H1 (cell line): Measurements from ENCODE around the gene ACSL4. TPM values are rescaled to one million over a fixed set of nuclear protein-coding genes. Genes with fewer than 3 reads are reported as not detected.

Source experiments
- CTCF ChIA-PET: fragments of 300-600 bp; sonication (Branson Sonifier 250); formaldehyde crosslinking; loops from one replicate; lab custom pipeline; 2021; ENCODE audit not compliant: partially characterized antibody; lab: Charles Lee
- POLR2A ChIA-PET: fragments of 300-600 bp; sonication (Branson Sonifier 250); formaldehyde crosslinking; loops from one replicate; lab custom pipeline; 2021; ENCODE audit warnings: inconsistent platforms; ENCODE audit not compliant: partially characterized antibody; lab: Charles Lee
- DNase-seq, 2 experiments: peaks; one replicate each; pipeline versions ENCODE4 v3.0.0 to v3.0.0-alpha.2; 2010 to 2022; ENCODE audit warnings: low spot score in 2 of 2, low read depth in 1 of 2, mixed read lengths in 1 of 2
- FAIRE-seq: peaks from 2 replicates; lab custom pipeline; 2011; peaks lifted over from hg19 to GRCh38; lab: Jason Lieb, UNC
- H2AFZ ChIP-seq: 2 replicates; pipeline ENCODE4 v1.8.1; 2012; ENCODE audit warnings: low read length, inconsistent platforms
- H2AK5ac ChIP-seq: 2 replicates; pipeline ENCODE4 v1.6.1; 2013; ENCODE audit warnings: low read depth, low read length
- H2BK120ac ChIP-seq: replicated peaks from 2 replicates; pipeline ENCODE3; 2013; ENCODE audit warnings: low read depth, low read length, inconsistent platforms
- H2BK12ac ChIP-seq: 2 replicates; pipeline ENCODE4 v1.6.1; 2013; ENCODE audit warnings: low read depth, low read length
- H2BK15ac ChIP-seq: 2 replicates; pipeline ENCODE4 v1.6.1; 2013; ENCODE audit warnings: low read length
- H2BK20ac ChIP-seq: 2 replicates; pipeline ENCODE4 v1.6.1; 2013; ENCODE audit warnings: low read length
- H2BK5ac ChIP-seq: 2 replicates; pipeline ENCODE4 v1.6.1; 2013; ENCODE audit warnings: low read depth, low read length
- H3K14ac ChIP-seq: 2 replicates; pipeline ENCODE4 v1.6.1; 2013; ENCODE audit warnings: inconsistent platforms; ENCODE audit not compliant: insufficient read length
- H3K18ac ChIP-seq: 2 replicates; pipeline ENCODE4 v1.6.1; 2013; ENCODE audit warnings: low read length; ENCODE audit errors: extremely low read depth
- H3K23ac ChIP-seq: 2 replicates; pipeline ENCODE4 v1.6.1; 2013; ENCODE audit warnings: inconsistent platforms; ENCODE audit not compliant: insufficient read length
- H3K23me2 ChIP-seq: 2 replicates; pipeline ENCODE4 v1.6.1; 2013; ENCODE audit warnings: low read depth, low read length
- H3K27ac ChIP-seq: 2 replicates; pipeline ENCODE4 v1.6.1; 2011; ENCODE audit warnings: low read depth, low read length, inconsistent platforms
- H3K27me3 ChIP-seq, 4 experiments: replicated peaks in 1 of 4; 1 replicate in 1 of 4; 2 replicates in 3 of 4; pipeline versions ENCODE4 v1.6.1 to v1.8.1; 2011 to 2013; ENCODE audit warnings: low read length in 3 of 4, mild to moderate bottlenecking in 3 of 4, inconsistent platforms in 2 of 4, mixed read lengths in 2 of 4, moderate library complexity in 1 of 4; ENCODE audit not compliant: control insufficient read depth in 3 of 4, insufficient read depth in 3 of 4; ENCODE audit errors: extremely low read depth in 1 of 4
- H3K36me3 ChIP-seq, 4 experiments: 2 replicates each; pipeline versions ENCODE4 v1.6.1 to v1.8.1; 2011 to 2013; ENCODE audit warnings: mild to moderate bottlenecking in 4 of 4, low read length in 3 of 4, moderate library complexity in 2 of 4, control low read depth in 1 of 4, inconsistent platforms in 1 of 4; ENCODE audit not compliant: insufficient read depth in 4 of 4, control insufficient read depth in 2 of 4
- H3K4ac ChIP-seq: replicated peaks from 2 replicates; pipeline ENCODE3; 2013; ENCODE audit warnings: low read length, low read depth, mixed read lengths, inconsistent platforms; ENCODE audit not compliant: insufficient read length
- H3K4me1 ChIP-seq, 4 experiments: replicated peaks in 1 of 4; 1 replicate in 1 of 4; 2 replicates in 3 of 4; pipeline versions ENCODE4 v1.6.1 to v1.8.1; 2011 to 2013; ENCODE audit warnings: low read length in 3 of 4, inconsistent platforms in 2 of 4, mixed read lengths in 1 of 4; ENCODE audit not compliant: insufficient read depth in 4 of 4, control insufficient read depth in 3 of 4
- H3K4me2 ChIP-seq, 2 experiments: 2 replicates each; pipeline versions ENCODE4 v1.6.1 to v1.8.1; 2011 to 2013; ENCODE audit warnings: low read depth in 2 of 2, low read length in 2 of 2, control low read depth in 1 of 2, inconsistent platforms in 1 of 2, mild to moderate bottlenecking in 1 of 2; ENCODE audit not compliant: insufficient read depth in 1 of 2
- H3K4me3 ChIP-seq, 4 experiments: fragments of 200-600, 300-600 bp in 1 of 4; sonication (generic), shearing (Covaris generic), sonication (Bioruptor Twin) in 1 of 4; 2 replicates each; pipeline versions ENCODE4 v1.5.1 to v1.8.1; 2011 to 2016; ENCODE audit warnings: low read length in 4 of 4, low read depth in 3 of 4, control low read depth in 2 of 4, inconsistent platforms in 2 of 4, mild to moderate bottlenecking in 2 of 4, mixed read lengths in 1 of 4, moderate library complexity in 1 of 4; ENCODE audit not compliant: insufficient read depth in 2 of 4; ENCODE audit errors: extremely low read depth in 1 of 4
- H3K56ac ChIP-seq: replicated peaks from 2 replicates; pipeline ENCODE3; 2013; ENCODE audit warnings: low read depth, mild to moderate bottlenecking, mixed read lengths, low read length, inconsistent platforms; ENCODE audit not compliant: insufficient read length
- H3K79me1 ChIP-seq: 2 replicates; pipeline ENCODE4 v1.6.1; 2013; ENCODE audit warnings: low read depth, low read length, control low read depth
- H3K79me2 ChIP-seq, 2 experiments: 2 replicates each; pipeline versions ENCODE4 v1.6.1 to v1.8.1; 2012 to 2013; ENCODE audit warnings: low read length in 2 of 2, mild to moderate bottlenecking in 2 of 2, inconsistent platforms in 1 of 2; ENCODE audit not compliant: insufficient read depth in 2 of 2, control insufficient read depth in 1 of 2
- H3K9ac ChIP-seq, 4 experiments: replicated peaks in 1 of 4; 1 replicate in 1 of 4; 2 replicates in 3 of 4; pipeline versions ENCODE4 v1.6.1 to v1.8.1; 2011 to 2013; ENCODE audit warnings: low read depth in 3 of 4, low read length in 3 of 4, control low read depth in 2 of 4, mild to moderate bottlenecking in 2 of 4, moderate library complexity in 2 of 4, inconsistent platforms in 1 of 4; ENCODE audit errors: extremely low read depth in 1 of 4
- H3K9me3 ChIP-seq, 2 experiments: 2 replicates each; pipeline versions ENCODE4 v1.6.1 to v1.8.1; 2012 to 2013; ENCODE audit warnings: mild to moderate bottlenecking in 2 of 2, moderate library complexity in 2 of 2, control low read depth in 1 of 2, inconsistent platforms in 1 of 2, low read depth in 1 of 2, low read length in 1 of 2, mixed read lengths in 1 of 2; ENCODE audit not compliant: insufficient read depth in 2 of 2
- H4K20me1 ChIP-seq, 2 experiments: replicated peaks in 1 of 2; 2 replicates each; pipeline versions ENCODE3 to v1.8.1; 2011 to 2013; ENCODE audit warnings: inconsistent platforms in 2 of 2, low read length in 2 of 2, mild to moderate bottlenecking in 1 of 2; ENCODE audit not compliant: insufficient read depth in 2 of 2, control insufficient read depth in 1 of 2
- H4K5ac ChIP-seq: 2 replicates; pipeline ENCODE4 v1.6.1; 2013; ENCODE audit warnings: low read length, low read depth, mixed read lengths, inconsistent platforms; ENCODE audit not compliant: insufficient read length
- H4K8ac ChIP-seq: 2 replicates; pipeline ENCODE4 v1.8.0; 2013; ENCODE audit warnings: mild to moderate bottlenecking, moderate library complexity, low read length, inconsistent platforms; ENCODE audit not compliant: insufficient read depth; ENCODE audit errors: extremely low read depth
- H4K91ac ChIP-seq: replicated peaks from 2 replicates; pipeline ENCODE3; 2013; ENCODE audit warnings: low read length, mixed read lengths, inconsistent platforms; ENCODE audit not compliant: insufficient read length
- CBX8 ChIP-seq: fragments of 300-800, 300-1000 bp; sonication (generic); IDR thresholded peaks from 2 replicates; pipeline ENCODE4 v1.7.1; 2016; ENCODE audit warnings: low read depth, low read length, borderline replicate concordance
- FOSL1 ChIP-seq: IDR thresholded peaks from 2 replicates; pipeline ENCODE4 v1.6.1; 2011; ENCODE audit warnings: mild to moderate bottlenecking, low read depth, low read length, moderate library complexity; ENCODE audit not compliant: insufficient read depth
- GABPA ChIP-seq: IDR thresholded peaks from 2 replicates; pipeline ENCODE4 v1.6.1; 2011; ENCODE audit warnings: mild to moderate bottlenecking, low read length, moderate library complexity, borderline replicate concordance; ENCODE audit not compliant: insufficient read depth
- RFX5 ChIP-seq: IDR thresholded peaks from 2 replicates; pipeline ENCODE4 v1.6.1; 2011; ENCODE audit warnings: low read depth, low read length, improper control_type of control experiment, borderline replicate concordance
- SP2 ChIP-seq: IDR thresholded peaks from 2 replicates; pipeline ENCODE4 v1.6.1; 2012; ENCODE audit warnings: mild to moderate bottlenecking, low read length, inconsistent platforms
- WGBS, 2 experiments: shearing (Covaris generic) in 1 of 2; methylation state at CpG; one replicate each; pipeline versions ENCODE4 v1.1.6 to v1.1.7; 2013 to 2015; ENCODE audit warnings: low lambda C conversion rate in 2 of 2, mixed read lengths in 2 of 2, inconsistent platforms in 1 of 2, low coverage in 1 of 2, missing lambda C conversion rate in 1 of 2; ENCODE audit not compliant: insufficient replicate concordance in 2 of 2, insufficient coverage in 1 of 2, insufficient read length in 1 of 2; ENCODE audit errors: extremely low coverage in 1 of 2, missing lambda C conversion rate in 1 of 2; 5-methylcytosine and 5-hydroxymethylcytosine counted together
- polyA plus RNA-seq, 7 experiments: library from polyadenylated mRNA; depleted of rRNA in 3 of 7; stranded (reverse) in 5 of 7; unstranded in 2 of 7; fragments of >200 nt in 5 of 7; fragments of 200-250 nt in 2 of 7; gene quantifications; 1 replicate in 5 of 7; 2 replicates in 1 of 7; 4 replicates in 1 of 7; pipeline versions ENCODE4 v1.2.1 to v1.2.3, GENCODE V29; 2011 to 2013; ENCODE audit warnings: missing spikeins in 2 of 7, mixed read lengths in 2 of 7
- total RNA-seq: library from RNA; stranded (reverse); fragmentation: NEBNext Ultra II Directional; extraction: Animal tissue kit (Norgen Biotek cat#: 25700); gene quantifications from 2 replicates; pipeline ENCODE4 v1.2.1, GENCODE V29; 2021

The ACSL4 gene
- total and polyA plus RNA-seq, 2 of the 8 experiments (the other 6 are each of a cell fraction or from before 2014, with no cell fraction given), result 11.3 to 47.0 TPM

DNA sequence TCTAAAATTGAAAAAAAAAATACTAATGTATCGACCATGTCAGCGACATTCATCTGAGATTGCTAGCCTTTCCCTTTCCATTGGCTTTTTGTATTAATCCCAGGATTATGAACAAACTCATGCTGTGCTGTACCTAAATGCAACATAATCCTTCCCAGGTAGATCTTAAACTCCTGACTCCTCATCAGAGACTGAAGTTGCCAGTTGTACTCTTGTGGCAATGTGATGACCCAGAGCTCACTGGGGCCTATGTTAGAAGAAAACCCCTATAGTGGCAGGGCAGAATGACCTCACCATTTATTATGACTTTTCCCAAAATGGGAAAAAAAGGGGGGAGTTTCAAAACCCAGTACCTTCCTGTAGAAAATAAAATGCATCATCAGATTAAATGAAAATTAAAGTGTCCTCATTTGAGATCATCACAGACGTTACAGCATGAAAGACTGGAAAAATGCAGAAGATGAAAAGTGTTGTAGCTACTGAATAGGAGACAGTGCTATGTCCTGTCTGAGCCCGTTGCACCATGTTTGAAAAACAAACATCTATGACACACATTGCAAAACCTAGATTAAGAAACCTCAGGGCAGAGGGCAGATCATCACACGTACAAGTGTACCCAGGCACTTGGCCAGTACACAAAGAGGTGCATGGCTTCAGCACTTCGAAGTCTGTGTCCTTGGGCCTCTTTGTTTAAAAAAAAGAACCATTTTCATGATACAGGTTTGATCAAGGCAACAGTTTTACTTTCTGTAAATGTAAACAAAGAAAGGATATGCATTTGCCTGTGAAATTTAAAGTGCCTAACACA, 6.8 kb upstream of the ACSL4 start:
- H2BK120ac ChIP-seq, result no peak overlapping the region
- H3K4me3 ChIP-seq, result no peak overlapping the region
- no peak overlapping the region for H3K27ac ChIP-seq
- no peak overlapping the region for H3K14ac ChIP-seq
- no peaks in the 10 kb centered on the region for H3K23me2 ChIP-seq
- FAIRE-seq, result no peak
- no peaks in the 10 kb centered on the region for H3K36me3 ChIP-seq
- H2BK15ac ChIP-seq, result no peak overlapping the region
- no peak overlapping the region for H2AK5ac ChIP-seq
- DNase-seq, result no peak
- H3K4ac ChIP-seq, result no peak overlapping the region
- H3K18ac ChIP-seq, result no peak overlapping the region
- no peaks in the 10 kb centered on the region for H3K27me3 ChIP-seq
- H4K20me1 ChIP-seq, result no peaks in the 10 kb centered on the region
- H4K8ac ChIP-seq, result no peak overlapping the region
- H2AFZ ChIP-seq, result no peak overlapping the region
- ChIA-PET POLR2A (no interaction called here), CTCF (no interaction called here)
- no peak overlapping the region for H2BK20ac ChIP-seq
- H3K9ac ChIP-seq, result no peak overlapping the region
- WGBS, 2 experiments, result 91% methylated on average over 6 of the region's 6 CpGs; no CpG with 5 or more reads in 1 of the 2 experiments
- no peaks in the 10 kb centered on the region for H3K4me1 ChIP-seq
- TF ChIP-seq CBX8, result no peak
- no peak for TF ChIP-seq SP2
- no peak for TF ChIP-seq FOSL1
- no peak for TF ChIP-seq GABPA
- no peak for TF ChIP-seq RFX5
- no peak overlapping the region for H3K23ac ChIP-seq
- H3K56ac ChIP-seq, result no peak overlapping the region
- H3K4me2 ChIP-seq, result no peak overlapping the region
- no peaks in the 10 kb centered on the region for H3K79me1 ChIP-seq
- no peak overlapping the region for H2BK12ac ChIP-seq
- no peak overlapping the region for H4K5ac ChIP-seq
- H3K79me2 ChIP-seq, result no peaks in the 10 kb centered on the region
- no peaks in the 10 kb centered on the region for H3K9me3 ChIP-seq
- H4K91ac ChIP-seq, result no peak overlapping the region
- no peak overlapping the region for H2BK5ac ChIP-seq
